H1 (cell line): ENCODE data around the gene CDK19.

Experiments
- CHD2 ChIP-seq: IDR thresholded peaks from 2 replicates; pipeline ENCODE4 v1.6.1; 2012; ENCODE audit warnings: low read length, improper control_type of control experiment
- EZH2 ChIP-seq: fragments of 200-600 bp; sonication (generic); IDR thresholded peaks from 2 replicates; pipeline ENCODE4 v1.7.1; 2012; ENCODE audit warnings: low read depth, mild to moderate bottlenecking, moderate library complexity, low read length, inconsistent platforms; ENCODE audit not compliant: severe bottlenecking
- POLR2A ChIP-seq, 2 experiments: IDR thresholded peaks; 1 replicate in 1 of 2; 2 replicates in 1 of 2; pipeline ENCODE4 v1.6.1; 2011; ENCODE audit warnings: low read depth in 2 of 2, low read length in 2 of 2, mild to moderate bottlenecking in 2 of 2; ENCODE audit errors: control extremely low read depth in 1 of 2
- SIX5 ChIP-seq: IDR thresholded peaks from 2 replicates; pipeline ENCODE4 v1.6.1; 2011; ENCODE audit warnings: mild to moderate bottlenecking, low read depth, low read length
- TF ChIP-seq, protein P1 (sequence below), 3 experiments: IDR thresholded peaks; 1 replicate in 2 of 3; 2 replicates in 1 of 3; pipeline versions ENCODE4 v1.5.1 to v1.6.1; 2011; ENCODE audit warnings: low read length in 3 of 3, mild to moderate bottlenecking in 3 of 3, inconsistent platforms in 2 of 3, low read depth in 1 of 3, moderate library complexity in 1 of 3; ENCODE audit not compliant: insufficient read depth in 1 of 3; ENCODE audit errors: control extremely low read depth in 1 of 3
- TF ChIP-seq, protein P2 (sequence below): IDR thresholded peaks from 2 replicates; pipeline ENCODE4 v1.6.1; 2011; ENCODE audit warnings: low read length, improper control_type of control experiment

DNA sequence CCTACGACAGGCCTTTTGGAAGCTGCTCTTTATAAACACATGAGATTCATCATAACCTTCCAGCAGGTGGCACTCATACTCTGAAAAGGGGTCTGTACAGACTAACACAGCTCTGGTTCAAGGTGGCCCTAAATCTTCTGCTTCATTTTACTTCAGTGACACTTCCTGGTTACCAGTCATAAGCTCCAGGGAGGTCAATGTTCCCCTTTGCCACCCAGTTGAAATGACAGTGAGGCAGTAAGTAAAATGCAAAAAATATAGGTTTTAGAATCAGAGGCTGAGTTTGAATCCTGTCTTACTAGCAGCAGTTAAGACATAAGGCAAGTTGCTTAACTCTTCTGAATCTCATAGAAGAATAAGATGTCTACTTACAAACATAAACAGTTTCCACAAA is 132.8 kb downstream of the CDK19 start:
- TF ChIP-seq POLR2A (IDR thresholded peaks at IDR 0.05; ENCODE audit: control extremely low read depth in 1 of 2, low read depth in 2 of 2, low read length in 2 of 2): no peak
- TF ChIP-seq, protein P1, sequence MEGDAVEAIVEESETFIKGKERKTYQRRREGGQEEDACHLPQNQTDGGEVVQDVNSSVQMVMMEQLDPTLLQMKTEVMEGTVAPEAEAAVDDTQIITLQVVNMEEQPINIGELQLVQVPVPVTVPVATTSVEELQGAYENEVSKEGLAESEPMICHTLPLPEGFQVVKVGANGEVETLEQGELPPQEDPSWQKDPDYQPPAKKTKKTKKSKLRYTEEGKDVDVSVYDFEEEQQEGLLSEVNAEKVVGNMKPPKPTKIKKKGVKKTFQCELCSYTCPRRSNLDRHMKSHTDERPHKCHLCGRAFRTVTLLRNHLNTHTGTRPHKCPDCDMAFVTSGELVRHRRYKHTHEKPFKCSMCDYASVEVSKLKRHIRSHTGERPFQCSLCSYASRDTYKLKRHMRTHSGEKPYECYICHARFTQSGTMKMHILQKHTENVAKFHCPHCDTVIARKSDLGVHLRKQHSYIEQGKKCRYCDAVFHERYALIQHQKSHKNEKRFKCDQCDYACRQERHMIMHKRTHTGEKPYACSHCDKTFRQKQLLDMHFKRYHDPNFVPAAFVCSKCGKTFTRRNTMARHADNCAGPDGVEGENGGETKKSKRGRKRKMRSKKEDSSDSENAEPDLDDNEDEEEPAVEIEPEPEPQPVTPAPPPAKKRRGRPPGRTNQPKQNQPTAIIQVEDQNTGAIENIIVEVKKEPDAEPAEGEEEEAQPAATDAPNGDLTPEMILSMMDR (IDR thresholded peaks at IDR 0.05; ENCODE audit: control extremely low read depth in 1 of 3, insufficient read depth in 1 of 3, low read depth in 1 of 3, low read length in 3 of 3): peak in 2 of 3 experiments; percentile 67 to 68; a peak in 3 of 4 replicates
- TF ChIP-seq EZH2: no peak
- no peak for TF ChIP-seq CHD2
- TF ChIP-seq, protein P2, sequence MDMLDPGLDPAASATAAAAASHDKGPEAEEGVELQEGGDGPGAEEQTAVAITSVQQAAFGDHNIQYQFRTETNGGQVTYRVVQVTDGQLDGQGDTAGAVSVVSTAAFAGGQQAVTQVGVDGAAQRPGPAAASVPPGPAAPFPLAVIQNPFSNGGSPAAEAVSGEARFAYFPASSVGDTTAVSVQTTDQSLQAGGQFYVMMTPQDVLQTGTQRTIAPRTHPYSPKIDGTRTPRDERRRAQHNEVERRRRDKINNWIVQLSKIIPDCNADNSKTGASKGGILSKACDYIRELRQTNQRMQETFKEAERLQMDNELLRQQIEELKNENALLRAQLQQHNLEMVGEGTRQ: no peak
- no peak for TF ChIP-seq SIX5
